ENCODE data around the gene HTATSF1. TPM values are rescaled to one million over a fixed set of nuclear protein-coding genes. Genes with fewer than 3 reads are reported as not detected.

The HTATSF1 gene
- total and polyA plus RNA-seq, 4 donors, result 28.0 to 65.4 (median 30.2) TPM

DNA sequence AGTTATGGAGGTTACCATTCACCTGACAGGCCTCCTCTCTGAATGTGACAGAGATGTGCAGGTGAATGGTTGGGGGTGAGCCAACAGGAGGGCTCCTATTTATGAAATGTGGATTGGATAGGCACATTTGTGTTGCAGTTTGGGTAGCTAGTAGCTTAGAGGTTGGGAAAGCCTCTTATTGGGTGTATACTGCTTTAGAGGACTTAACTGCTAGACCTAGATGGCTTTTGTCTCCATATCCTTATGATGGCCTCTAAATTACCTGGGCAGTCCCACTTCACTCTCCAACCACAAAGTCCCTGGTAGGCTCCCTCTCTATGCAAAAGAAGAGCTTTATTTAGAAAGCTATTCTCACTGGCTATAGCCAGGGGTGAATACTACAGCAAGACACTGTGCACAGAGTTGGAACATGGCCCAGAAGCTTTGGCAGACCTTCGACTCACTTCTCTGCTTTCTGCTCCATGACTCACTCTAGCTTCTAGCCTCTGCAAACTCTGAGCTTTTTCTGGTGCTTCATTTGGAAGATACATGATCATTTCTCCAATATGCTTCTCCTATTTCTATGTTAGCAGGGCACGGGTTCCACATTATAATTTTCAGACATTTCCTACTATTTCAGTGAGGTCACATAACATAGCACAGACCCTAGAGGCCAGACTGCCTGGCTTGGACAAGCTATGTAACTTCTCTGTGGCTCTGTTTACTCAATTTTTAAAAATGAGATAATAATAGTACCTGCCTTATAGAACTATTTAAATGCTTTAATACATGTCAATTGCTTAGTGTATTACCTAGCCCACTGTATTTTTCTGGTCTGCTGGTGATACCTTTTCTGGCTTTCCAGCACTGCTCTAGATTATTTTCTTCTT lies 28.6 kb downstream of the HTATSF1 start:
- ATAC-seq (ENCODE audit: low FRiP score) (peak; percentile 90), DNase-seq (peak; percentile 83)
- Histone ChIP-seq H3K9me3 (ENCODE audit: control insufficient read depth, low read length) (no peaks in the 10 kb centered on the region), H3K4me1 (ENCODE audit: control insufficient read depth in 1 of 2, insufficient read depth in 2 of 2, low read length in 2 of 2) (no peaks in the 10 kb centered on the region), H3K4me3 (ENCODE audit: low read length in 2 of 2) (no peak overlapping the region), H3K27me3 (ENCODE audit: control insufficient read depth in 1 of 2, insufficient read depth in 2 of 2, low read length in 1 of 2) (no peaks in the 10 kb centered on the region), H3K27ac (ENCODE audit: low read depth in 1 of 2, low read length in 2 of 2) (no peak overlapping the region), H3K36me3 (ENCODE audit: control insufficient read depth in 1 of 2, insufficient read depth in 2 of 2, low read length in 1 of 2) (no peaks in the 10 kb centered on the region)
- intact Hi-C loops (cut with DNase I), result no loop called here
- 7 to 15% methylated on average over 2 of the region's 2 CpGs for WGBS, 2 donors

GRCh38 chrX:136528645-136529315 lies 31.4 kb downstream of the HTATSF1 start:
- Histone ChIP-seq H3K4me3 (ENCODE audit: low read length in 2 of 2) (no peak overlapping the region), H3K27me3 (ENCODE audit: control insufficient read depth in 1 of 2, insufficient read depth in 2 of 2, low read length in 1 of 2) (no peaks in the 10 kb centered on the region), H3K36me3 (ENCODE audit: control insufficient read depth in 1 of 2, insufficient read depth in 2 of 2, low read length in 1 of 2) (no peaks in the 10 kb centered on the region), H3K9me3 (ENCODE audit: control insufficient read depth, low read length) (no peaks in the 10 kb centered on the region), H3K4me1 (ENCODE audit: control insufficient read depth in 1 of 2, insufficient read depth in 2 of 2, low read length in 2 of 2) (no peaks in the 10 kb centered on the region), H3K27ac (ENCODE audit: low read depth in 1 of 2, low read length in 2 of 2) (no peak overlapping the region)
- 73 to 79% methylated on average over 8 of the region's 8 CpGs for WGBS, 2 donors
- intact Hi-C loops (cut with DNase I), result no loop called here
- DNase-seq (no peak), ATAC-seq (ENCODE audit: low FRiP score) (no peak)

- DNase-seq (no peak), ATAC-seq (ENCODE audit: low FRiP score) (no peak)
- no peak overlapping the region for H3K27ac ChIP-seq (ENCODE audit: low read depth in 1 of 2, low read length in 2 of 2)
- H3K4me3 ChIP-seq (ENCODE audit: low read length in 2 of 2), result no peak overlapping the region
- H3K4me1 ChIP-seq (ENCODE audit: control insufficient read depth in 1 of 2, insufficient read depth in 2 of 2, low read length in 2 of 2), result no peaks in the 10 kb centered on the region
- no peaks in the 10 kb centered on the region for H3K36me3 ChIP-seq (ENCODE audit: control insufficient read depth in 1 of 2, insufficient read depth in 2 of 2, low read length in 1 of 2)
- no peaks in the 10 kb centered on the region for H3K27me3 ChIP-seq (ENCODE audit: control insufficient read depth in 1 of 2, insufficient read depth in 2 of 2, low read length in 1 of 2)
- H3K9me3 ChIP-seq (ENCODE audit: control insufficient read depth, low read length), result no peaks in the 10 kb centered on the region
- whole genome bisulfite sequencing, 2 donors, result 46 to 72% methylated on average over 2 of the region's 2 CpGs
- intact Hi-C loops (cut with DNase I), result no loop called here
Observed at GRCh38 chrX:136529795-136530194, 32.4 kb downstream of the HTATSF1 start.

DNA sequence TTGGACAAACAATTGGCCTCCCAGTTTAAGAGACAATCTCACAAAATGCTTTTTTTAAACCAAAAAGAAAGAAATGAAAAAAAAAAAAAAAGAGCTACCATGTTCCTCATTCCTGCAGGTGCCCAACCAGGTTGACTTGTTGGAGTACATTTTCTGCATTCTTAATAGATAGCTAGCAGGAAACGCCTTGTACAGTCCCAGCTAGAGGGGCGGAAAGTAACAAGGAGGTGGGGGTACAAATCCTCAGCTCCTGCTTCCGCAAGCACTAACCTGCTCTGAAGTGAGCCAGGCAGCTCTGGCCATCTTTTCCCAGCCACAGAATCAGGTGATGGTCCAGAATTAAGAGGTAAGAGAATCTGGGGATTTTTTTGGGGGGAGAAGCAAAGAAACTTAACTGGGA lies 34.6 kb downstream of the HTATSF1 start, which contains the start of gene VGLL1:
Gene VGLL1, plus strand, starts transcription at position 265 of the 400 bp plus-strand sequence. CDS start 3,806 bp downstream, outside the sequence.
- H3K4me3 ChIP-seq (ENCODE audit: low read length in 2 of 2), result no peak within 1 kb of the TSS
- ATAC-seq (ENCODE audit: low FRiP score), result no peak
- H3K27ac ChIP-seq (ENCODE audit: low read depth in 1 of 2, low read length in 2 of 2), result no peak within 1 kb of the TSS
- H3K9me3 ChIP-seq (ENCODE audit: control insufficient read depth, low read length), result no peaks in the 10 kb centered on the region
- H3K4me1 ChIP-seq (ENCODE audit: control insufficient read depth in 1 of 2, insufficient read depth in 2 of 2, low read length in 2 of 2), result no peaks in the 10 kb centered on the region
- H3K27me3 ChIP-seq (ENCODE audit: control insufficient read depth in 1 of 2, insufficient read depth in 2 of 2, low read length in 1 of 2), result no peaks in the 10 kb centered on the region
- DNase-seq, result no peak
- 78 to 93% methylated on average over 3 of the region's 3 CpGs for WGBS, 2 donors
- intact Hi-C loops (cut with DNase I), result no loop called here
- no peaks in the 10 kb centered on the region for H3K36me3 ChIP-seq (ENCODE audit: control insufficient read depth in 1 of 2, insufficient read depth in 2 of 2, low read length in 1 of 2)

DNA sequence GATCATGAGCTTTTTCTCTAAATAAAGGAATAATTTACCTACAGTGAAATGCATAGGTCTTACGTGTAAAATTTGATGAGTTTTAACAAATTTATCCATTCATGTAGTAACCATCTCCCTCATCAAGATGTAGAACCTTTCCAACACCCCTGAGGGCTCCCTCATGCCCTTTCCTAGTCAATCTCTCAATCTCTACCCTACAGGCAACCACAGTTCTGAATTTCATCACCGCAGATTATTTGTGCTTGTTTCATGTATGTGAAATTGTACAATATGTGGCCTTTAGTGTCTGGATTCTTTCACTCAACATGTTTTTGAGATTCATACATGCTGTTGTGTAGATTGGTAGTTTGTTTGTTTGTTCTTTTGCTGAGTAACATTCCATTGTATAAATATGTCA lies 36.7 kb downstream of the HTATSF1 start:
- no peak overlapping the region for H3K4me3 ChIP-seq (ENCODE audit: low read length in 2 of 2)
- no peaks in the 10 kb centered on the region for H3K4me1 ChIP-seq (ENCODE audit: control insufficient read depth in 1 of 2, insufficient read depth in 2 of 2, low read length in 2 of 2)
- no peaks in the 10 kb centered on the region for H3K27me3 ChIP-seq (ENCODE audit: control insufficient read depth in 1 of 2, insufficient read depth in 2 of 2, low read length in 1 of 2)
- no peak for ATAC-seq (ENCODE audit: low FRiP score)
- H3K9me3 ChIP-seq (ENCODE audit: control insufficient read depth, low read length), result no peaks in the 10 kb centered on the region
- H3K36me3 ChIP-seq (ENCODE audit: control insufficient read depth in 1 of 2, insufficient read depth in 2 of 2, low read length in 1 of 2), result no peaks in the 10 kb centered on the region
- no peak for DNase-seq
- intact Hi-C loops (cut with DNase I), result no loop called here
- H3K27ac ChIP-seq (ENCODE audit: low read depth in 1 of 2, low read length in 2 of 2), result no peak overlapping the region
- WGBS, 2 donors, result 72 to 89% methylated on average over 2 of the region's 2 CpGs

- H3K4me1 ChIP-seq (ENCODE audit: control insufficient read depth in 1 of 2, insufficient read depth in 2 of 2, low read length in 2 of 2), result no peaks in the 10 kb centered on the region
- no peaks in the 10 kb centered on the region for H3K36me3 ChIP-seq (ENCODE audit: control insufficient read depth in 1 of 2, insufficient read depth in 2 of 2, low read length in 1 of 2)
- no peaks in the 10 kb centered on the region for H3K27me3 ChIP-seq (ENCODE audit: control insufficient read depth in 1 of 2, insufficient read depth in 2 of 2, low read length in 1 of 2)
- WGBS, 2 donors, result 28 to 46% methylated on average over 2 of the region's 2 CpGs
- no peak overlapping the region for H3K27ac ChIP-seq (ENCODE audit: low read depth in 1 of 2, low read length in 2 of 2)
- ATAC-seq (ENCODE audit: low FRiP score), result no peak
- H3K4me3 ChIP-seq (ENCODE audit: low read length in 2 of 2), result no peak overlapping the region
- intact Hi-C loops (cut with DNase I), result no loop called here
- no peak for DNase-seq
- H3K9me3 ChIP-seq (ENCODE audit: control insufficient read depth, low read length), result no peaks in the 10 kb centered on the region
Observed at GRCh38 chrX:136538811-136539210, 41.4 kb downstream of the HTATSF1 start.

GRCh38 chrX:136540226-136540625 lies 42.8 kb downstream of the HTATSF1 start:
- 75 to 80% methylated on average over 5 of the region's 5 CpGs for WGBS, 2 donors
- H3K27me3 ChIP-seq (ENCODE audit: control insufficient read depth in 1 of 2, insufficient read depth in 2 of 2, low read length in 1 of 2), result no peaks in the 10 kb centered on the region
- DNase-seq (no peak), ATAC-seq (ENCODE audit: low FRiP score) (no peak)
- no peak overlapping the region for H3K4me3 ChIP-seq (ENCODE audit: low read length in 2 of 2)
- no peaks in the 10 kb centered on the region for H3K4me1 ChIP-seq (ENCODE audit: control insufficient read depth in 1 of 2, insufficient read depth in 2 of 2, low read length in 2 of 2)
- intact Hi-C loops (cut with DNase I), result no loop called here
- H3K36me3 ChIP-seq (ENCODE audit: control insufficient read depth in 1 of 2, insufficient read depth in 2 of 2, low read length in 1 of 2), result no peaks in the 10 kb centered on the region
- no peaks in the 10 kb centered on the region for H3K9me3 ChIP-seq (ENCODE audit: control insufficient read depth, low read length)
- H3K27ac ChIP-seq (ENCODE audit: low read depth in 1 of 2, low read length in 2 of 2), result no peak overlapping the region

DNA sequence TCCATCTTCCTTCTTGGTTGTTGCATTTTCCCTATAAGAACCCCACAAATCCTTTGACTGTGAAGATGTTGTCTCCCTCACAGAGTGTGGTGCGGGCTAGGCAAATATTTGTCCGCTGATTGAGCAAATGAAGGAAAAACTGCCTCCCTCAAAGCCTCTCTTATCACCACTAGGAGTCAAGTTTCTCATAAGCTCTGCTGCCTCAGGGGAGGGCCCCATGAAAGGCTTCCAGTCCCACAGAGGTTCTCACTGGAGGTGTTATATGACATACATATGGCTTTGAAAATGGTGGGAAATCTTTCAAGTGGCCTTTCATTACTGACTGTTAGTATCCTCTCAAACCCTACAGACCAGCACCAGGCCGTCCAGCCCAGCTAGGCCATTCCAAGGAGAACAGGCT lies 43.9 kb downstream of the HTATSF1 start:
- Histone ChIP-seq H3K4me1 (ENCODE audit: control insufficient read depth in 1 of 2, insufficient read depth in 2 of 2, low read length in 2 of 2) (no peaks in the 10 kb centered on the region), H3K27ac (ENCODE audit: low read depth in 1 of 2, low read length in 2 of 2) (no peak overlapping the region), H3K9me3 (ENCODE audit: control insufficient read depth, low read length) (no peaks in the 10 kb centered on the region), H3K27me3 (ENCODE audit: control insufficient read depth in 1 of 2, insufficient read depth in 2 of 2, low read length in 1 of 2) (no peaks in the 10 kb centered on the region), H3K4me3 (ENCODE audit: low read length in 2 of 2) (no peak overlapping the region), H3K36me3 (ENCODE audit: control insufficient read depth in 1 of 2, insufficient read depth in 2 of 2, low read length in 1 of 2) (no peaks in the 10 kb centered on the region)
- intact Hi-C loops (cut with DNase I), result no loop called here
- ATAC-seq (ENCODE audit: low FRiP score), result no peak
- 64 to 72% methylated on average over 3 of the region's 3 CpGs for WGBS, 2 donors
- no peak for DNase-seq

- H3K4me3 ChIP-seq (ENCODE audit: low read length in 2 of 2), result no peak overlapping the region
- no peaks in the 10 kb centered on the region for H3K36me3 ChIP-seq (ENCODE audit: control insufficient read depth in 1 of 2, insufficient read depth in 2 of 2, low read length in 1 of 2)
- intact Hi-C loops (cut with DNase I), result no loop called here
- H3K27ac ChIP-seq (ENCODE audit: low read depth in 1 of 2, low read length in 2 of 2), result no peak overlapping the region
- DNase-seq (no peak), ATAC-seq (ENCODE audit: low FRiP score) (no peak)
- WGBS, 2 donors, result 56 to 76% methylated on average over 7 of the region's 7 CpGs
- H3K4me1 ChIP-seq (ENCODE audit: control insufficient read depth in 1 of 2, insufficient read depth in 2 of 2, low read length in 2 of 2), result no peaks in the 10 kb centered on the region
- no peaks in the 10 kb centered on the region for H3K27me3 ChIP-seq (ENCODE audit: control insufficient read depth in 1 of 2, insufficient read depth in 2 of 2, low read length in 1 of 2)
- no peaks in the 10 kb centered on the region for H3K9me3 ChIP-seq (ENCODE audit: control insufficient read depth, low read length)
Observed at GRCh38 chrX:136542281-136542680, 44.9 kb downstream of the HTATSF1 start.

Data from aorta (tissue), 5 donors.